Activated CD4-positive, alpha-beta T cell treated with anti-CD3 and anti-CD28 coated beads, Interleukin-2, amount 10 ng/mL, durations not matched to agents 7 days and 5 days (primary cell): Measurements from ENCODE around the gene NIPBL. TPM values are rescaled to one million over a fixed set of nuclear protein-coding genes. Genes with fewer than 3 reads are reported as not detected.
"Not testable (repeated sequence)": the region's sequence is repeated elsewhere in the genome, so short reads cannot be mapped to it uniquely, and the experiment has no call there.

Experiments
- CTCF ChIA-PET: fragments of 350-600 bp; sonication (Branson Sonifier 250); formaldehyde crosslinking; loops from one replicate; lab custom pipeline; 2021; ENCODE audit warnings: antibody characterized with exemption; lab: Charles Lee
- POLR2A ChIA-PET: fragments of 350-600 bp; sonication (Branson Sonifier 250); formaldehyde crosslinking; loops from one replicate; lab custom pipeline; 2021; ENCODE audit warnings: antibody characterized with exemption; lab: Charles Lee
- DNase-seq: peaks from one replicate; pipeline ENCODE4 v3.0.0-alpha.2; 2020
- H3K27ac Mint-ChIP-seq: one replicate; pipeline ENCODE4 v1.8.0; 2021; ENCODE audit warnings: mild to moderate bottlenecking, moderate library complexity, mixed read lengths
- H3K27me3 Mint-ChIP-seq: one replicate; pipeline ENCODE4 v1.8.0; 2021; ENCODE audit warnings: mixed read lengths
- H3K36me3 Mint-ChIP-seq: one replicate; pipeline ENCODE4 v1.8.0; 2021; ENCODE audit warnings: low read depth, mixed read lengths
- H3K4me1 Mint-ChIP-seq: one replicate; pipeline ENCODE4 v1.8.0; 2021; ENCODE audit warnings: mixed read lengths
- H3K4me3 Mint-ChIP-seq: one replicate; pipeline ENCODE4 v1.8.0; 2021; ENCODE audit warnings: mild to moderate bottlenecking, moderate library complexity, mixed read lengths
- H3K9me3 Mint-ChIP-seq: one replicate; pipeline ENCODE4 v1.8.0; 2021; ENCODE audit warnings: mixed read lengths
- total RNA-seq, 2 experiments: library from RNA; stranded (reverse); gene quantifications; one replicate each; pipeline ENCODE4 v1.2.3, GENCODE V29; 2021

Gene NIPBL
- total RNA-seq, 2 experiments from 2014 or later = 59.4 to 72.8 TPM

- Mint-ChIP-seq H3K36me3 (peaks cover 16% of the 10 kb centered on the region), H3K27me3 (no peaks in the 10 kb centered on the region), H3K4me3 (no peak overlapping the region), H3K4me1 (peaks cover 47% of the 10 kb centered on the region), H3K9me3 (no peaks in the 10 kb centered on the region), H3K27ac (no peak overlapping the region)
- ChIA-PET POLR2A (interaction anchor here (0.6 kb wide), 1 partner anchor 65 kb away, joined by 3 read pairs; no protein-coding TSS in a partner anchor), CTCF (interaction anchor here (1.1 kb wide), 1 partner anchor 157 kb away, joined by 3 read pairs; no protein-coding TSS in a partner anchor)
- DNase-seq = no peak
These were observed 5.2 kb downstream of the NIPBL start for GRCh38 chr5:36881807-36882206.

DNA sequence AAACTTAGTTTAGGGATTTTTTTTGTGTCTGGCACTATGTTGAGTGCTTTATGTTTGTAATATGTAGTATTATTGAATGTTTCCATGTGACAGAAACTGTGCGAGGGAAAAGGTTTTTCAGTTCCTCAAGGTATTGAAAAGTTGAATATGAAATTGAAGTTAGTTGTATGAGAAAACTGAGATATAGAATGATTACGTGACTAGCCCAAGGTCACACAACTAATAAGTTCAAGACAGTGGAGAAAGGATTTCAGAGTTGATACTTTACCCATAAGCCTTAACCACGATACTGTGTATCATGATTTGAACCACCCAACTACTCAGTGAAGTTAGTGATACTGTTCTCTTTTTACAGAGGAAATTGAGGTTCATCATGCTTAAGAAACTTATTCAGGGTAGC, 5.7 kb downstream of the NIPBL start:
- peaks cover 16% of the 10 kb centered on the region for H3K36me3 Mint-ChIP-seq
- no peak overlapping the region for H3K4me3 Mint-ChIP-seq
- H3K4me1 Mint-ChIP-seq = peaks cover 50% of the 10 kb centered on the region
- ChIA-PET CTCF (interaction anchor here (1.1 kb wide), 1 partner anchor 158 kb away, joined by 3 read pairs; no protein-coding TSS in a partner anchor), POLR2A (no interaction called here)
- no peaks in the 10 kb centered on the region for H3K9me3 Mint-ChIP-seq
- DNase-seq = no peak
- H3K27ac Mint-ChIP-seq = no peak overlapping the region
- H3K27me3 Mint-ChIP-seq = no peaks in the 10 kb centered on the region

- peaks cover 60% of the 10 kb centered on the region for H3K4me1 Mint-ChIP-seq
These were observed 7.4 kb downstream of the NIPBL start for GRCh38 chr5:36883894-36884462.

GRCh38 chr5:36885149-36885548, 8.6 kb downstream of the NIPBL start:
- H3K27me3 Mint-ChIP-seq = no peaks in the 10 kb centered on the region
- no peak for DNase-seq
- H3K4me3 Mint-ChIP-seq = no peak overlapping the region
- CTCF ChIA-PET = interaction anchor here (0.9 to 1.2 kb wide), 2 partner anchors 8 to 17 kb away, joined by 3 read pairs; partner anchors contain the start of gene NIPBL
- H3K27ac Mint-ChIP-seq = no peak overlapping the region
- H3K4me1 Mint-ChIP-seq = peaks cover 59% of the 10 kb centered on the region
- H3K36me3 Mint-ChIP-seq = peaks cover 20% of the 10 kb centered on the region
- POLR2A ChIA-PET = no interaction called here
- H3K9me3 Mint-ChIP-seq = no peaks in the 10 kb centered on the region

More at GRCh38 chr5:36883894-36884462, 7.4 kb downstream of the NIPBL start:
- Mint-ChIP-seq H3K27ac (no peak overlapping the region), H3K9me3 (no peaks in the 10 kb centered on the region), H3K27me3 (no peaks in the 10 kb centered on the region), H3K4me3 (no peak overlapping the region), H3K36me3 (peaks cover 20% of the 10 kb centered on the region)
- CTCF ChIA-PET = interaction anchor here (0.9 kb wide), 1 partner anchor 16 kb away, joined by 3 read pairs; no protein-coding TSS in a partner anchor
- POLR2A ChIA-PET = no interaction called here
- no peak for DNase-seq

DNA sequence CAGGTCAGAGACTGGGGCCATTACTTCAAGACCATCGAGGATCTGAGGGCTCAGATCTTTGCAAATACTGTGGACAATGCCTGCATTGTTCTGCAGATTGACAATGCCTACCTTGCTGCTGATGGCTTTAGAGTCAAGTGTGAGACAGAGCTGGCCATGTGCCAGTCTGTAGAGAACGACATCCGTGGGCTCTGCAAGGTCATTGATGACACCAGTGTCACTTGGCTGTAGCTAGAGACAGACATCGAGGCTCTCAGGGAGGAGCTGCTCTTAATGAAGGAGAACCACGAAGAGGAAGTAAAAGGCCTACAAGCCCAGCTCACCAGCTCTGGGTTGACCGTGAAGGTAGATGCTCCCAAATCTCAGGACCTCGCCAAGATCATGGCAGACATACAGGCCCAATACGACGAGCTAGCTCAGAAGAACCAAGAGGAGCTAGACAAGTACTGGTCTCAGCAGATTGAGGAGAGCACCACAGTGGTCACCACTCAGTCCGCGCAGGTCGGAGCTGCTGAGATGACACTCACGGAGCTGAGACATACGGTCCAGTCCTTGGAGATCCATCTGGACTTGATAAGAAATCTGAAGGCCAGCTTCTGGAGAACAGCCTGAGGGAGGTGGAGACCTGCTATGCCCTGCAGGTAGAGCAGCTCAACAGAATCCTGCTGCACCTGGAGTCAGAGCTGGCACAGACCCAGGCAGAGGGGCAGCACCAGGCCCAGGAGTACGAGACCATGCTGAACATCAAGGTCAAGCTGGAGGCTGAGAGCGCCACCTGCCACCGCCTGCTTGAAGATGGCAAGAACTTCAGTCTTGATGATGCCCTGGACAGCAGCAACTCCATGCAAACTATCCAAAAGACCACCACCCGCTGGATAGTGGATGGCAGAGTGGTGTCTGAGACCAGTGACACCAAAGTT, 9.3 kb downstream of the NIPBL start:
- DNase-seq = no peak
- H3K27ac Mint-ChIP-seq = peak overlapping the region; percentile 25
- H3K9me3 Mint-ChIP-seq = no peaks in the 10 kb centered on the region
- H3K27me3 Mint-ChIP-seq = no peaks in the 10 kb centered on the region
- H3K4me1 Mint-ChIP-seq = peaks cover 55% of the 10 kb centered on the region
- CTCF ChIA-PET = interaction anchor here (0.6 to 1.2 kb wide), 2 partner anchors 9 to 43 kb away, joined by 3 read pairs; partner anchors contain the start of gene NIPBL
- POLR2A ChIA-PET = no interaction called here
- peaks cover 21% of the 10 kb centered on the region for H3K36me3 Mint-ChIP-seq
- no peak overlapping the region for H3K4me3 Mint-ChIP-seq

DNA sequence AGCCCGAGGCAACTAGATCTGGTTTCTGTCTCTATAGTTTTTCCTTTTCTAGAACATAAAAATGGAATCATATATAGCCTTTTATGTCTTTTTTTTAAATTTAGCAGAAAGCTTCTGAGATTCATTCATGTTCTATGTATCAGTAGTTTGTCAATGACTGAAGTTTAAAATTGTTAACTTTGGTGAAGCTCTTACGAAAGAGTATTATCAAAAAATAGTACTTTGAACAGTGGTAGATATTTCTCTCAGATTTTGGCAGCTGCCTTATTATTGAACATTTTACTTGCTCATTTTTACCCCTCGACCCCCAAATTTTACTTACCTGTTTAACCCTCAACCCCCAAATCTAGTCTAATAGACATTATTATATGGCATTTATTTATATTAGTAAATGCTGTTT, 10.2 kb downstream of the NIPBL start:
- no peaks in the 10 kb centered on the region for H3K27me3 Mint-ChIP-seq
- no peak overlapping the region for H3K4me3 Mint-ChIP-seq
- CTCF ChIA-PET = no interaction called here

GRCh38 chr5:36887532-36887931, 11.0 kb downstream of the NIPBL start:
- POLR2A ChIA-PET = no interaction called here
- Mint-ChIP-seq H3K27me3 (no peaks in the 10 kb centered on the region), H3K9me3 (peaks cover 6% of the 10 kb centered on the region), H3K36me3 (peaks cover 33% of the 10 kb centered on the region), H3K4me3 (no peak overlapping the region), H3K4me1 (peaks cover 39% of the 10 kb centered on the region), H3K27ac (no peak overlapping the region)
- DNase-seq = no peak
- CTCF ChIA-PET = no interaction called here

More for the DNA sequence above, 10.2 kb downstream of the NIPBL start:
- POLR2A ChIA-PET = no interaction called here
- Mint-ChIP-seq H3K9me3 (peaks cover 3% of the 10 kb centered on the region), H3K4me1 (peaks cover 46% of the 10 kb centered on the region), H3K27ac (no peak overlapping the region), H3K36me3 (peaks cover 28% of the 10 kb centered on the region)
- no peak for DNase-seq

- Mint-ChIP-seq H3K9me3 (peaks cover 6% of the 10 kb centered on the region), H3K36me3 (peaks cover 33% of the 10 kb centered on the region), H3K27me3 (no peaks in the 10 kb centered on the region), H3K27ac (no peak overlapping the region), H3K4me1 (peaks cover 39% of the 10 kb centered on the region), H3K4me3 (no peak overlapping the region)
- no peak for DNase-seq
- CTCF ChIA-PET = no interaction called here
- POLR2A ChIA-PET = no interaction called here
These were observed 11.7 kb downstream of the NIPBL start for GRCh38 chr5:36888303-36888702.

GRCh38 chr5:36889264-36889663, 12.7 kb downstream of the NIPBL start:
- CTCF ChIA-PET = no interaction called here
- peaks cover 31% of the 10 kb centered on the region for H3K36me3 Mint-ChIP-seq
- peaks cover 6% of the 10 kb centered on the region for H3K9me3 Mint-ChIP-seq
- H3K4me1 Mint-ChIP-seq = peaks cover 37% of the 10 kb centered on the region
- H3K4me3 Mint-ChIP-seq = no peak overlapping the region
- POLR2A ChIA-PET = no interaction called here
- no peaks in the 10 kb centered on the region for H3K27me3 Mint-ChIP-seq
- no peak overlapping the region for H3K27ac Mint-ChIP-seq
- DNase-seq = no peak

DNA sequence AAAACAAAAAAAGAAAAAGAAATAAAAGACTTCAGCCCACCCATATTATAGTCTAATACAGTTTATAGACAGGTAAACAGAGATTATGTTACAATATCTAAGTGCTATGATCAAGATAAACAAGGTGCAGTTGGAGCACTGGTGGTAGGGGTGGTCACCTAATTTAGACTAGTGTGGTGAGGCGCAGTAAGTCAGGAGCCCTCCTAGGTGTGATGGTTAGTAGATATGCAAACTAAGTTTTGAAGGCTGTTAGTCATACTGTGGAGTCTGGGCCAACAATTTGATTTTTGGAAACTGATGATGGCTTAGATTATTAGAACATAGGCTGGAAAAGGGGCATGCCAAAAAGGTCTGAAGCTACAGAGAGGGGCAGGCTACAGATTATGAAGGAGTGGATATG, 14.7 kb downstream of the NIPBL start:
- Mint-ChIP-seq H3K27ac (no peak overlapping the region), H3K9me3 (peaks cover 6% of the 10 kb centered on the region), H3K4me3 (no peak overlapping the region), H3K4me1 (peaks cover 40% of the 10 kb centered on the region), H3K36me3 (peaks cover 29% of the 10 kb centered on the region), H3K27me3 (no peaks in the 10 kb centered on the region)
- no peak for DNase-seq
- CTCF ChIA-PET = no interaction called here
- POLR2A ChIA-PET = no interaction called here

DNA sequence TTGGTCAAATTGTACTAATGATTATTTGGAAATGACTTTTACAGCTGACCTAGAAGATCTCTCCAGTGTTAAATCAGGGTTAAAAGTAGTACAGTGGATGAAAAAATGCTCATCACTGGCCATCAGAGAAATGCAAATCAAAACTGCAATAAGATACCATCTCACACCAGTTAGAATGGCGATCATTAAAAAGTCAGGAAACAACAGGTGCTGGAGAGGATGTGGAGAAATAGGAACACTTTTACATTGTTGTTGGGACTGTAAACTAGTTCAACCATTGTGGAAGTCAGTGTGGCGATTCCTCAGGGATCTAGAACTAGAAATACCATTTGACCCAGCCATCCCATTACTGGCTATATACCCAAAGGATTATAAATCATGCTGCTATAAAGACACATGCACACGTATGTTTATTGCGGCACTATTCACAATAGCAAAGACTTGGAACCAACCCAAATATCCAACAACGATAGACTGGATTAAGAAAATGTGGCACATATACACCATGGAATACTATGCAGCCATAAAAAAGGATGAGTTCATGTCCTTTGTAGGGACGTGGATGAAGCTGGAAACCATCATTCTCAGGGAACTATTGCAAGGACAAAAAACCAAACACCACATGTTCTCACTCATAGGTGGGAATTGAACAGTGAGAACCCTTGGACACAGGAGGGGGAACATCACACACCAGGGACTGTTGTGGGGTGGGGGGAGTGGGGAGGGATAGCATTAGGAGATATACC, 15.7 kb downstream of the NIPBL start:
- H3K4me3 Mint-ChIP-seq, H3K27ac Mint-ChIP-seq, H3K9me3 Mint-ChIP-seq, CTCF ChIA-PET, DNase-seq, H3K27me3 Mint-ChIP-seq, POLR2A ChIA-PET: not testable (repeated sequence)
- Mint-ChIP-seq H3K36me3 (peaks cover 29% of the 10 kb centered on the region), H3K4me1 (peaks cover 35% of the 10 kb centered on the region)

DNA sequence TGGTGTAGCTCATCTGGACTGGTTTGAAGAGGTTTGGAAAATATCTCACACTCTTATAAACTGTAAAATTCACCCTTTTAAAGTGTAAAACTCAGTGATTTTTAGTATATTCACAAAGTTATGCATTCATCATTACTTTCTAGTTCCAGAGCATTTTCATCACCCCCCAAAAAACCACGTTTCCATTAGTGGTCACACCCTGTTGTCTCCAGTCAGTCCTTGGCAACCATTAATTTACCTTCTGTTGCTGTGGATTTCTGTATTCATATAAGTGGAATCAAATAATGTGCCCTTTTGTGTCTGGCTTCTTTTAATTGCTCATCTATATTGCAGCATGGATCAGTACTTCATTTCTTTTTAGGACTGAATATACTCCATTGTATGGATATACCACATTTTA, 18.4 kb downstream of the NIPBL start:
- H3K27ac Mint-ChIP-seq = peak overlapping the region; percentile 19
- ChIA-PET CTCF (interaction anchor here (0.8 to 1.0 kb wide), 2 partner anchors 20 to 40 kb away, joined by 3 read pairs; no protein-coding TSS in a partner anchor), POLR2A (no interaction called here)

More for the DNA sequence above, 18.4 kb downstream of the NIPBL start:
- DNase-seq = no peak
- peaks cover 23% of the 10 kb centered on the region for H3K36me3 Mint-ChIP-seq
- peaks cover 6% of the 10 kb centered on the region for H3K9me3 Mint-ChIP-seq
- no peaks in the 10 kb centered on the region for H3K27me3 Mint-ChIP-seq
- no peak overlapping the region for H3K4me3 Mint-ChIP-seq
- H3K4me1 Mint-ChIP-seq = peaks cover 20% of the 10 kb centered on the region
